ENCODE data around the gene PRR19.
A peak's percentile ranks its signal among the peaks of the same experiment; 100 is the strongest.
"Not testable (repeated sequence)": the region's sequence is repeated elsewhere in the genome, so short reads cannot be mapped to it uniquely, and the experiment has no call there.

The PRR19 gene

GRCh38 chr19:42301646-42302203 is at the start of gene PRR19:
TSS of gene PRR19 (plus strand) at chr19:42302132. CDS start at chr19:42309585, 7,453 bp downstream.
- DNase-seq: peak in 1 of 2 experiments; percentile 58

GRCh38 chr19:42252365-42253244 is 49.3 kb upstream of the PRR19 start:
- peak in 1 of 2 experiments; percentile 54 for DNase-seq

- peak; percentile 76 to 79 for DNase-seq
Observed at GRCh38 chr19:42253245-42254088, 48.5 kb upstream of the PRR19 start.

- peak; percentile 82 to 84 for DNase-seq
Observed at GRCh38 chr19:42254089-42254849, 47.7 kb upstream of the PRR19 start.

GRCh38 chr19:42254850-42255765 is 46.8 kb upstream of the PRR19 start, which contains the start of gene ERF:
TSS of gene ERF (minus strand) at chr19:42255128. CDS start at chr19:42254999, 129 bp downstream.
- DNase-seq: peak; percentile 94 to 97

GRCh38 chr19:42255766-42256745 is 45.9 kb upstream of the PRR19 start:
- peak; percentile 32 to 33 for DNase-seq

GRCh38 chr19:42257842-42258241 is 44.1 kb upstream of the PRR19 start:
- not testable (repeated sequence) for DNase-seq

- DNase-seq: no peak
Observed at GRCh38 chr19:42261763-42262162, 40.2 kb upstream of the PRR19 start.

- DNase-seq: not testable (repeated sequence)
Observed at GRCh38 chr19:42266105-42266504, 35.8 kb upstream of the PRR19 start.

- not testable (repeated sequence) for DNase-seq
Observed at GRCh38 chr19:42266928-42267603, 34.9 kb upstream of the PRR19 start.

- no peak for DNase-seq
Observed at GRCh38 chr19:42267644-42268141, 34.2 kb upstream of the PRR19 start.

- peak; percentile 98 for DNase-seq
Observed at GRCh38 chr19:42268142-42268703, 33.7 kb upstream of the PRR19 start.

- DNase-seq: peak; percentile 99
Observed at GRCh38 chr19:42268704-42269477, 33.0 kb upstream of the PRR19 start, which contains the start of gene CIC. TSS of gene CIC (plus strand) at chr19:42269252. CDS start at chr19:42271784, 2,532 bp downstream.

- DNase-seq: no peak
Observed at GRCh38 chr19:42269478-42270345, 32.2 kb upstream of the PRR19 start.

- DNase-seq: peak; percentile 81 to 84
Observed at GRCh38 chr19:42270346-42271044, 31.4 kb upstream of the PRR19 start.

GRCh38 chr19:42271045-42271419 is 30.9 kb upstream of the PRR19 start:
- DNase-seq: no peak
